ENCODE measurements around the gene WDR45.
"Not testable (repeated sequence)": the region's sequence is repeated elsewhere in the genome, so short reads cannot be mapped to it uniquely, and the experiment has no call there.

The WDR45 gene
- 20.9 to 29.4 reads per million in 2 donors for total RNA-seq

DNA sequence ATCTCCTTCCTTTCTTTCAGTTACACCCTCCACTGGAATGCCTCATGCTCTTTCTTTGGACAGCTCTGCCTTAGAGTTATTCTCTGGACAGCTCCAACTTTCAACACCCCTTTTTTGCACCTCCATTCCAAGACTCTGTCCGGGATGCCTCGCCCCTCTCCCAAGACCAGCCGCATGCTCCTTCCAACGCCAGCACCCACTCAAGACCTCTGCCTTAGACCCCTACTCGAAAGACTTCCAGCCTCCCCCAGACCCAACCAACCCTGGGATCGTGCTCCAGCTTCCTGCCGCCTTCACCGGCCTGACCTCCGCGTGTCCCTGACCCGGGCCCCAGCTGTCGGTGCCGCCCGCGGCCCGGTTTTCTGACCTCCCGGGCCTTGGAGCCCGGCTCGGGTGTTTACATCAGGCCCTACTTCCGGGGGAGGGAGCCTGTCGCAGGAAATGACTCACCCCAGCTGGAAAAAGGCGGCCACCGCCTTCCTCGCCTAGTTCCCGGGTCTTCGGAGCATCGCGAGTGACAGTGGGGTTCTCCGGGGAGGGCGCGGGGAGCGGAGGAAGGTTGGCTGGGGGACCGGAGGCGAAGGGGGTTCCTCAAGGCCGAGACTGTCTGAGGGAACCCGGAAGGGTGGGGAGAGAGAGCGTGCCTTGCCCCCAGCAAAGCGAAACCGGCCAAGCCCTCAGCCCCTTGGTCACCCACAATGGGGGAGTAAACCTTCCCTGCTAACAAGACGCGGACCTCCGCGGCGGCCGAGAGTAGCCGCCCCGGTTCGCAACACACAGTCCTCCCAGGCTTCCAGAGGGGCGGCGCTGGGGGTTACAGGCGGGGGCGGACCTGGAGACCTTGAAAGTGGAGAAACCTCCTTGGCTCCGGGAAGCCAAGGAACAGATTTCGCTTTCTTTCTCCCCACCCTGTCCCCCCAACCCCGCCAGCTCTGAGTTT is at the start of gene WDR45:
TSS of gene WDR45 (minus strand) at position 399 of the 940 bp plus-strand sequence. CDS start 1,792 bp downstream, outside the sequence.
- peak; percentile 32 to 81 (median 58) for DNase-seq

DNA sequence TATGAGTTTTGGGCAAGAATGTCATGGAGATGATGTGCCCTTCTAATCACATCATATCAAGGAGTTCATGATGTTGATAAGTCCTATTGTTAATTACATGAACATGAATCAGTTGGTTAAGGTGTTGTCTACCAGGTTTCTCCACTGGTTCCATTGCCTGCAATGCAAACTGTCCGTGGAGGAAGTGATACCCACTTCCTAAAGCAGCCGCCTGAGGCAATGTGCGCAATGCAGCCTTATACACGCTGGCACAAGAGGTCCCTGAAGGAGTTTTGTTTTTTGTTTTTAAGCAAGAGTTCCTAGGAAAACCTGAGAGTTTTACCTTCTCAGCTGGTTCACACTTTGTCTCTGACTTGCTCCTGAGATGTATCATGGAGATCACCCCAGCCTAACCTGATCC is 49.7 kb upstream of the WDR45 start:
- no peak for DNase-seq

DNA sequence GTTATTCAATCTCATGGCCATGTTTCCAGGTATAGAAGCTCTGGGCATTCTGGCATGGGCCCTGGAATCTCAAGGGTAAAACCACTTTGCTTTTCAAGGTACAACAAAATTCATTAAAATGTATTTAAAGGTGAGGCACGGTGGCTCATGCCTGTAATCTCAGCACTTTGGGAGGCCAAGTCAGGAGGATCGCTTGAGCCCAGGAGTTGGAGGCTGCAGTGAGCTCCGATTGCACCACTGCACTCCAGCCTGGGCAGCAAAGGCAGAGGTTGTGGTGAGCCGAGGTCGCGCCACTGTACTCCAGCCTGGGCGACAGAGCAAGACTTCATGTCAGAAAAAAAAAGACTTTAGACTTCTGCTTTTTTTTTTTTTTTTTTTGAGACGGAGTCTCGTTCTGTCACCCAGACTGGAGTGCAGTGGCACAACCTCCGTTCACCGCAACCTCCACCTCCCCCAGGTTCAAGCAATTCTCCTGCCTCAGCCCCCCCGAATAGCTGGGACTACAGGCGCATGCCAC is 48.1 kb upstream of the WDR45 start:
- not testable (repeated sequence) for DNase-seq

DNA sequence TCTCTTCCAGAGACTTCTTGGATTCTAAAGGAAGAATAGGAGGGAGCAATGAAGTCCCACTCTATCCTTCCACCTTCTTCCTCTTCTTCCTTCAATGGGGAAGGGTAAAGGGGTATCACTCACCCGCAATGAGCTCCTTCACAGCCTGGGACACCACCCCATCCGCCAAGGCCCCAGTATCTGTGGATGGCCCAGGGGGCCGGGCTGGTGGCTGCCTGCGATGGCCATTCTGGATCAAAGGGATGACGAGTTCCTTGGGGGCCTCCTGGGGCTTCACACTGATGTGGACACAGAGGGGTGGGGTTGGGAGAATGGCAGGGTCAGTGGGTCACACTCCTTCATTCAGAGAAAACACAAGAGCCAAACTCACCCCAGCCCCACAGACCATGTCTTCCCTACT is 42.8 kb upstream of the WDR45 start:
- DNase-seq = no peak

DNA sequence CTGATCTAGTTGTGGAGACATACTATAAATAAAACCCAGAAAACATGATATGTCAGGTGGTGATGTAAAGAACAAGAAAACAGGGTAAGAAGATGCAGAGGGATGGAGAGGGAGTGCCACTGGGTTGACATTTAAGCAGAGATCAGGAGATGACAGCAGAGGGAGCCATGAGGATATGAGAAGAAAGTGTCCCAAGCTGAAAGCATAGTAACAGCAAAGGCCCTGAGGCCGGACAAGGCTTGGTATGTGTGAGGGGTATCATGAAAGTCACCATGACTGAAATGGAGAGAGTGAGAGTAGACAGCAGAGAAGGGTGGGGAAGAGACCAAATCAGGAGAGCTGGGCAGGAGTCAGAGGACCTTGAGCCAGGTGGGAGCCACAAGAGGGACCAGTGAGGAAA is 40.4 kb upstream of the WDR45 start:
- DNase-seq = no peak

DNA sequence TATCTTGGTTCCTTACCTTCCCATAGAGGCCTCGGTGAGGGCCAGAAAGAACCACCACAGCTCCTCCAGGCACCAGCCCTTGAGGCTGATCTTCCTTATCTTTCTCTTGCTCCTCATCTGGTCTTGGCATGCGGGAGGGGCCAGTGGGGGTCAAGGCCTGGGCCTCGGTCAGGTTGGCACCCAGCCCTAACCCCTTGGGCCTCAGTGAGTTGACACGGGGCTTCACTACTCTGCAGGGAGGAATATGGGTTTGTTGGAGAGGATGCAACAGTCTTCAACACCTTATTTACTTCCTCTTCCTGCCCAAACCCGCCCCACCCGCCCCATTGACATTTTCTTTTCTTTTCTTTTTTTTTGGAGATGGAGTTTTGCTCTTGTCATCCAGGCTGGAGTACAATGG is 37.9 kb upstream of the WDR45 start:
- DNase-seq = peak in 1 of 5 experiments; percentile 19

DNA sequence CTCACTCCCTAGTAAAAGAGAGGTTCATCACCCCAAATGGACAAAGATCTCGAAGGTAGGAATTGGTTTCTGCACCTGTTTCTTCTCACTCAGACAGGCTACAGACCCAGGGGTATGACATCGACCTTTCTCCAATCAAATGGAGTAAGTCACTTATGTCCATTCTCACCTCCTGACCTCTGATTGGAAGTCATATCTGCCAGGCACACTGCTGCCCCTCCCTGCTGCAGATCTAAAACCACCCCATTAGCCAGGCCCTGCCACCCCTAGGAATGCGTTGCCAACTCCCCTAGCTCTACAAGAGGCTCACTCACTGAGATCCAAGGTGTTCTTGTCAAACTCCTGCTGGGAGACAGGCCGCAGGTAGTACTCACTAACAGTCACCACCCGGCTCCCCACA is 37.0 kb upstream of the WDR45 start:
- no peak for DNase-seq

DNA sequence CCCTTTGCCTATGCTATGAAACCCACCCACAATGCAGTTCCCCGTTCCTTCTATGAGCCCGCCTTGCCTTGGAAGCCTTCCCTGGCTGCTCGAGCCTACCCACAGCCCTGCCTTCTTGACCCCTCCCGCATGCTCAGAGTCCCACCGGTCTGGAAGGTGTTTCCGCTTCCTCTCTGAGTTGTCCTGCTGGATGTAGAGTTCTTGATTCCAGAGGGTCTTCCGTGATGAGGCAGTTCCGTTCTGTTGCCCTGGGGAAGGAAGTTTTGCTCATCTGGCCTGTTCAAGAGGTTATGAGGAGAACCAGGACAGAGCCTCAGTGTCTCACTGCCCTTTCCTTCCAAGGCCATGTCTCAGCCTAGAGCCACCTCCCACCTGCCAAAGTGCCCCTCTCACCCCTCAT is 36.4 kb upstream of the WDR45 start:
- no peak for DNase-seq

DNA sequence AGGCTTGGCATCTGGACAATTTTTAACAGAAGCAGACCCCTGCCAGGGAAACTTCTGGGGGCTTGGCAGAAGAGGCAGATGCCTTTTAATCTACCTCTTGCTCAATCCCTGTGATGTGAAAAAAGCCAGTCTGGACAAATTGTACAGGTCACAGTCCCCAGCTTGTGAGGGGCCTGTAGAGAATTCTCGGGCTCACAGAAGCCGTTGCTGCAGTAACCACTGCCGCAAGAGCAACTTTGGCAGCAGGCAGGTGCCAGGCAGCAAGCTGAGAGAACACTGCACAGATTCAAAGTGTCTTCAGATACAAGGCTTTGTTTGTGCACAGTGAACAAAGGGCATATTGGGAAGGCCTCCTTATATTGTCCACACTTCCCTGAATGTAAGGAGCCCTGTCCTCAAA is 32.1 kb upstream of the WDR45 start:
- no peak for DNase-seq

DNA sequence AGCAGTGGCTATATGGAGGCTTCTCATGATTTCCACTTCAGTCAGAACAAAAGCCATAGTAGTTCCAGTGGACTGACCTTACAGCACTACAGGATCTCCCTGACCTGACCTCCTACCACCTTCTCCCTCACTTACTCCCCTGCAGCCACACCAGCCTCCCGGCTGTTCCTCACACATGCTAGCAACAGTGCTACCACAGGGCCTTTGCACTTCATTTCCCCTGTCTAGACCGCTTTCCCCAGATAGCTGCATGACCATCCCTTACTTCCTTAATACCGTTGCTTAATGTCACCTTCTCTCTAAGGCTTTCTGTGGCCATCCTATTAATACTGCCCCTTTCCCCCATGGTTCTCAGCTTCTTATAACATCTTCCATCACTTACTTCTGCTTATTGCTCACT is 30.7 kb upstream of the WDR45 start:
- DNase-seq = no peak

DNA sequence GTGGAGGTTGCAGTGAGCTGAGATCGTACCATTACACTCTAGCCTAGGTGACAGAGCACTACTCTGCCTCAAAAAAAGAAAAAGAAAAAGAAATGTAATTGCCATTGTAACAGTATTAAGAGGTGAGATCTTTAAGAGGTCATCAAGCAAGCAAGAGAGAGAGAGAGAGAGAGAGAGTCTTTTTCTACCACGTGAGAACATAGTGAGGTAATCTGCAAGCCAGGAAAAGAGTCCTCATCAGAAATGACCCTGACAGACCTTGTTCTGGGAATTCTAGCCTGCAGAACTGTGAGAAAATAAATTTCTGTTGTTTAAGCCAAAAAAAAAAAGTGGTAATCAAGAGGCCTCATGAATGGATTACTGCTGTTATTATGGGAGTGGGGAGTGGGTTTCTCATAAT is 29.0 kb upstream of the WDR45 start:
- no peak for DNase-seq

DNA sequence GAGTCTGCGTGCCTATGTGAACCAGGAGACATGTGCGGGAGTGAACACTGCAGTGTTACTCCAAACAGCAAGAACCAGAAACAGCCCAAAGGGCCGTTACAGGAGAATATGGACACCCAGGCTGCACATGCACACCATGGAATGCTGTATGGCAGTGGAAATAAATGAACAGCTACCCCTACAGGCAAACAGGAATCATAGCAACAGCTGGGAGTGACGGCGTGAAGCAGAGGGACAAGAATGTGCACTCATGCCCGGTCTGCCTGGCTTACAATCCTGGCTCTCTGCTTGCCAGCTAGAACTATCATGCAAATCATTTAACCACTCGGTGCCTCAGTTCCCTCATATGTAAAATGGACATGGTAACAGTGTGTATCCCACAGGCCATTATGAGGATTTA is 27.2 kb upstream of the WDR45 start:
- DNase-seq = peak in 1 of 5 experiments; percentile 19

DNA sequence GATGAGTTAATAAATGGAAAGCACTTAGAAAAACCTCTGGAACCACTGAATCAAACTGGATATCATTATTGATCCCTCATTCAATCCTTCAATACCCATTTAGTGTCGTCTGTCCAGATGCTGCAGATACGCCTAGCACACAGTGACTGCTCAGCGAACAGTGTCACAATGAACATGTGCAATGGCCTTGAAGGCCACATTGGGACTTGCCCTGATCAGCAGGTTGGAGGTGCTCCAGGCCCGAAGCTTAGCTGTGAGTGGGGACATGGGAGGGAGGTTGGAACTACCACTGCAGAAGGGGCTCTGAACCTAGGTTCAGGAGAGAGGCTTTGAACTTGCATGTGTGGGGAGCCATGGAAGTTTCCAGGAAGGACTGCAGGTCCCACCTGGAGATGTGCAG is 26.6 kb upstream of the WDR45 start:
- no peak for DNase-seq

DNA sequence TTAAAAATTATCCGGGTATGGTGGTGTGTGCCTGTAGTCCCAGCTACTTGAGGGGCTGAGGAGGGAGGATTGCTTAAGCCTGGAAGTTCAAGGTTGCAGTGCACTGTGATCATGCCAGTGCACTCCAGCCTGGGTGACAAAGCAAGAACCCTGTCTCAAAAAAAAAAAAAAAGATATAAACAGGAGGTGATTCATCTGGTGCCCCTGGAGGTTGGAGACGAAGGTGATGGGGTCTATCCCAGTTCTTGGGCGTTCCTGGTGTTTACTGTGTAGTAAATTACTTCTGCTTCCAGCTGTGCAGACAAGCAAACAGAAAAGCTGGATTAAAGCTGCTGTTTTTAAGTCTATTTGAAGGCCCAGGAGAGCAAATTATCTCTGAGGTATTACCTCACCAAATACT is 23.9 kb upstream of the WDR45 start:
- DNase-seq = no peak

DNA sequence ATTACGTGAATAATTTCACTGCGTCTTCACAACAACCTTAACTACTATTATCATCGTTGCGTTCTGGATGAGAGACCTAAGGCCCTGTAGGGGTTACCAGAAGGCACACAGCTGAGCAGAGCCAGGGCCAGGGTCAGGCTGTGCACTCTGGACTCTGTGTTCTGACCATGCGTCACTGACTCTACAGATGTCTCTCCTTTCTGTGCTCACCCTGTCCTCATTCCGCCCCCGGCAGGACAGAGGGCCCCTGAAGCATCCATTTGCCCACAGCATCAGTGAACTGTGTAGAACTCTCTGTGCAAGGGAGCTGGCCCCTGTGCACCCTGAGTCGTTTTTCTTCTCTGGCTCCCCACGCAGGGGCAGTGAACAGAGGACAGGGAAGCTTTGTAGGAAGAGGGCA is 22.5 kb upstream of the WDR45 start:
- no peak for DNase-seq

DNA sequence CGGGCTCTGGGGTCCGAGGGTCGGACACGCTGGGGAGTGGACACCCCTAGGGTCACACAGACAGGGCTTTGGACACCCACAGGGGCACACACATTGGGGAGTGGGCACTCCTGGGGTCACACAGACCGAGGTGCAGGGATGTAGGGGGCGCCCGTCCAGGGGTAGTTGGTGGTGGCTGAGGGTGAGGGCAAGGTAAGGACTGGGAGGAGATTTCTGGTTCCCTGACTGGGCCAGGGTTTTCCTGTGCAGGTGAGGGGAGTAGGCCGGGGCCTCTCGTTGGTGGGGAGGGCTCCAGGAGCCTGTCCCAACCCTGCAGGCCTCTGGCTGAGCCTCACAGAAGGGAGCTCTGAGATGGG is 21.9 kb upstream of the WDR45 start:
- DNase-seq = no peak

DNA sequence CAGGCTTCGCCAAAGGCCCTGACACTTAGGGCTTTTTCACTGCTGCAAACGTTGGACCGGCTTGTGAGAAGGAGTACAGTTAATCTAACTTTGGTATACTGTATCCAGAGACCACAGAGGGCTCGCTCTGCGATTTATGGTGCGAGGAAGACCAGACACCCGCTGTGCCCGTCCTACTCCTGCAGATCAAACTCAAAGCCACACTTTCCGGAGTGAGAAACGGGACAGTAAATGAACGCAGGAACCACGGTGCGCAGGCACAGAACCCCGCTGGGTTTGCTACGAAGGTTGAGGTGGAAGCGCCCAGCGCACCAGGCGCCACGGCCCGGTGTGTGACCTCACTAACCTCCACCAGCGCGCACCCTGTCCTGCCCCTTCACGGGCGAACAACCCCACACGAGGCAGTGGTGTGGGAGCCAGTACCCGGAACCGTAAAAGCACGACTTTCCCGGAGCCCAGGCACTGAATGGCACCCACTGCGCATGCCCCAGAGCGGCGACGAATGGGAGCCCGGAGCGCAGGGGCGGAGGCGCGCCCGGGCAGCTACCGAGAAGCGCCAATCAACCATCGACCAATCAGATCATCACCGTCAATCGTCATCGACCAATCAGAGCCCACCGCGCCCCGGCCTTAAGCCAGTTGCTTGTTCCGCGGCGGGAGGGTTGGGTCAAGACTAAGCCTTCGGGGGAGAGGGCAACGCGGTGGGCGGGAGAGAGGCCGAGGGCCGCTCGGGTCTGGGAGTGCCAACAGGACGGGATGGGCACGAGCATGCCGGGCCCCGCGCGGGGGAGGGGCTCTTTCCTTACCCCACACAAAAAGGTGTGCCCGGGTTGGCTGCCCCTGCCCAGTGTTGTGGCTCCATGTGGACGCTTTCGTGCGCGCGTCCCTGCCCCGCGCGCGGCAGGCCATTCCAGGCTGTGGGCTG is 21.3 kb upstream of the WDR45 start:
- peak; percentile 74 to 92 (median 83) for DNase-seq

DNA sequence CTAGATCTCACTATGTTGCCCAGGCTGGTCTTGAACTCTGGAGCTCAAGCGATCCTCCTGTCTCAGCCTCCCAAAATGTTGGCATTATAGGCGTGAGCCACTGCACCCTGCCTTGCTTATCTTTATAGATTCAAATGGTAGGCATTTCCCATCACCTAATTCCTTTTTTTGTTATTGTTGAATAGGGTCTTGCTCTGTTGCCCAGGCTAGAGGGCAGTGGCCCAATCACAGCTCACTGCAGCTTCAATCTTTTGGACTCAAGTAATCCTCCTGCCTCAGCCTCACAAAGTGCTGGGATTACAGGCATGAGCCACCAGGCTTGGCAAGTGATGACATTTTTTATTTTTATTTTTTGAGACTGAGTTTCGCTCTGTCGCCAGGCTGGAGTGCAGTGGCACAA is 16.7 kb upstream of the WDR45 start:
- DNase-seq = no peak

DNA sequence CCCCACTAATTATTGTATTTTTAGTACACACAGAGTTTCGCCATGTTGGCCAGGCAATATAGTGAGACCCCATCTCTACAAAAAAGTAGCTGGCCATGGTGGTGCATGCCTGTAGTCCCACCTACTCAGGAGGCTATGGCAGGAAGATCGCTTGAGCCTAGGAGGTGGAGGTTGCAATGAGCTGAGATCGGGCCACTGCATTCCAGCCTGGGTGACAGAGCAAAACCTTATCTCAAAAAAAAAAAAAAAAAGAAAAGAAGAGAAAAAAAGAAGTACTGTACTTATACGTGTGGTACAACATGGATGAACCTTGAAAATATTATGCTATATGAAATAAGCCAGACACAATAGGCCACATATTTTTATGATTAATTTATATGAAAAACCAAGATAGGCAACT is 9.9 kb upstream of the WDR45 start:
- no peak for DNase-seq

DNA sequence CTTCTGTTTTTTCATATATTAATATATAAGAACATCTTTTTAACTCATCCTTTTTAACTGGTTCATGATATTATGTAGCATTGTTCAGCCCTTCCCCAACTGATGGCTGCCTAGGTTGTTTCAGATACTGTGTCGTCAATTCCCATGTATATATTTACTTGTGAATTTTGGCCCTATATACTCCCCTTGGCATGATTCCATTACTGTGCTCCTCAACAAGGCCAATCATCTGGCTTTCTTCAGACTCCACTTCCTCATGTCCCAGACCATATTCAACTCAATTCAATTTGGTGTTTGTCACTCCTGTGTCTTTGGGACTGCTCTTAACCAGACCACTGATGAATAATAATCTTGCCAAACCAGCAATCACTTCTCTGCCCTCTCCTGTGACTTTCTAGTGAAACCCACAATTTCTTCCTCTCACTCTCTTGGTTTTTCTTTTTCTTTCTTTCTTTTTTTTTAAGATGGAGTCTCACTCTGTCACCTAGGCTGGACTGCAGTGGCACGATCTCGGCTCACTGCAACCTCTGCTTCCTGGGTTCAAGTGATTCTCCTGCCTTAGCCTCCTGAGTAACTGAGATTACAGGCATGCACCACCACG is 2.7 kb upstream of the WDR45 start:
- no peak for DNase-seq

DNA sequence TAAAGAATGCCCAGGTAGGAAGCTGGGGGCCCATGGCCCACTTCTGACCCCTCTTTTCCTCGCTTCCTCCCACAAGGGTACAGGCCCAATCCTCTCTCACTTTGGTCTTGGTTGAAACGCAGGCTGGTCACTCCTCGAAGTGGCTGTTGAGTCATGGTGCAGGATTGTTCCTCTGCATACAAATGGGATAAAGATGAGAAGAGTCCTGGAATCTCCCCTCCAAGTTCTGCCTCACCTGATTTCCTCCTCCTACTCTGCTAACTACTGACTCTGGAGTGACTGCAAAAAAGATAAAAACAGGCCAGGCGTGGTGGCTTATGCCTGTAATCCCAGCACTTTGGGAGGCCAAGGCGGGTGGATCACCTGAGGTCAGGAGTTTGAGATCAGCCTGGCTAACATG is 1.7 kb downstream of the WDR45 start:
- no peak for DNase-seq

DNA sequence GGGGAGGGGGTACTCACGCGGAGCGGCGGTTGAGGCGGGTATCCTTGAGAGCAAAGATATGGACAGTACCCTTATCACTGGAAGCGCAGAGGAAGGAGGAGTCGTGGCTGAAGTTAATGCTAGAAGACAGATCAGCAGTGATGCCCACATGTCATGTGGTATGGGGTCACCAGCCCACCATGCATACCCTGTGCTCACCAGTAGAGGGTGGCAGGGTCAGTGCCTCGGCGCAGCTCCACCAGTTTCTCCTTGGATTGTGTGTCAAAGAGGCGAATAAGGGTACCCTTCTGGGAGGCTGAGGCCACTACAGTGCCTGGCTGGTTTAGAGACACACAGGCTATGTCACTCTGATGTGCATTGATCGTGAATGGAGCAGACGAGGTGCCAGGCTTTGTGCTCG is 4.3 kb downstream of the WDR45 start:
- DNase-seq = no peak
